CD4-positive, alpha-beta T cell treated with Interleukin-2 at 100 ng/mL for 4 hours (primary cell): ENCODE data around the gene ATP8B3.
A peak's percentile ranks its signal among the peaks of the same experiment; 100 is the strongest.

ENCODE experiments used
- DNase-seq: peaks from one replicate; pipeline ENCODE4 v3.0.0-alpha.2; 2020; ENCODE audit warnings: low spot score

ATP8B3 gene

GRCh38 chr19:1851654-1852580 is 39.8 kb upstream of the ATP8B3 start:
- peak; percentile 56 for DNase-seq

- no peak for DNase-seq
Measured at GRCh38 chr19:1850809-1851653, 39.0 kb upstream of the ATP8B3 start.

GRCh38 chr19:1849886-1850398 is 37.9 kb upstream of the ATP8B3 start:
- DNase-seq: no peak

GRCh38 chr19:1849132-1849474 is 37.0 kb upstream of the ATP8B3 start:
- no peak for DNase-seq

DNA sequence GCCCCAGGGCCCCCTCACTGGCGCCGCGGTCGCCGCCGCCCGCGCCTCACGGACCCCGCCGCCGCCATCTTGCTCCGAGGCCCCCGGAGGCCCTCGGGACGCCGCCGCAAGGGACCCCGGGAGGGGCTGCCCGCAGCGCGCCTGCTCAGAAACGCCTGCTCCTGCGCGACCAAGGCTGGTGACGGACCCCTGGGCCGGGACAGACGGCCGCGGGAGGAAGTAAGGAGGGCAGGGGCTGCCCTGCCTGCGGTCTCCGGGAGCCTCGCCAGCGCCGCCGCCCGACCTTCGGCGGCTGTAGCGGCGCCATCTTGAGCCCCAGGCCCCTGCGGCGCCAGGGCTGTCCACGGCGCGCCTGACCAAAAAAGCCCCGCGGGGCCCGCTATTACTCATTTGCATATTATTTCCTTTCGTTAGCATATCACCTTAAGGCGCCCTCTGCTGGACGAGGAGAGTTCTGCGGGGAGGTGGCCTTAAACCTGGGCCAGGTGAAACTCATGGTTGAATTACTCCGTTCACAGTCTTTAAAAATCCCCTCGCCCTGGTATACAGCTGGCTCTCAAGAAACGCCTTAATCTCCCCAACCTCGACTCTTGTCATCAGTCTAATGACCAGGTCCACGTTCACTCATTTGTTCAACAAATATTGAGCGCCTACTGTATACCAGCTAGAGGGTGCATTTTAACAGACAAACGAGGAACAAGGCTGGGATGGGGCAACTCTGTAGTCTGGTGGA is 36.5 kb upstream of the ATP8B3 start, which contains the start of gene REXO1:
Gene REXO1, minus strand, starts transcription at position 85 of the 733 bp plus-strand sequence. CDS start 125 bp downstream, outside the sequence.
- DNase-seq: peak; percentile 99

DNA sequence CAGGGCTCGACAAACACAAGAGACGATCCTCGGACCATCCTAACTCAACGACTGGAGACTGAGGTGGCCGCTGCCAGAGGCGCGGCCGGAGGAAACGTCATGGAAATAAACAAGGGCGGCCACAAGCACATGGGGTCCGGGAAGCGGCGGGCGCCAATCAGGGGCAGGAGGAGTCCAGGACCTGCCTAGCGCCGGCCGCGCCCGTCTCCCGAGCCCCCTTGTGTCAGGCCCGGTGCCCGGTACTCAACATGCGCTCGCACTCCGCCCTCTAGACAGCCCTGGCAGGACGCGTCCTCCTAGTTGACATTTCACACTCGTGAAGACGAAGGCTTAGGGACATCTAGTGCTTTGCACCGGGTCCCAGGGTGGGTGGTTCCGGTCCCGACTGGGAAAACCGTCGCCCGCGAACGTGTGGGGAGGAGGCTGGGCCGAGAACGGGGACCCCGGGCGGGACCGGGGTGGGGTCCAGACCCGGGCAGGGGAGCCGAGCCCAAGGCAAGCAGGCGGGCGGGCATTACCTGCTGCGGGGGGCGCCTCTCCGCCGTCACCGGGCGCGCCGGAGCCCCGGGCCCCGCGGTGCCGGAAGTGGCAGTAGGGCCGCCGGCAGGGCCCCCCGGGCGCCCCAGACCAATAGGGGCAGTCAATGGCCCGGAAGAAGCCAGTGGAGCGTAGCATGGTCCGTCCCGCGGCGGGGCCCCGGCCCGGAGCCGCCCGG is 35.8 kb upstream of the ATP8B3 start:
- DNase-seq: no peak

DNA sequence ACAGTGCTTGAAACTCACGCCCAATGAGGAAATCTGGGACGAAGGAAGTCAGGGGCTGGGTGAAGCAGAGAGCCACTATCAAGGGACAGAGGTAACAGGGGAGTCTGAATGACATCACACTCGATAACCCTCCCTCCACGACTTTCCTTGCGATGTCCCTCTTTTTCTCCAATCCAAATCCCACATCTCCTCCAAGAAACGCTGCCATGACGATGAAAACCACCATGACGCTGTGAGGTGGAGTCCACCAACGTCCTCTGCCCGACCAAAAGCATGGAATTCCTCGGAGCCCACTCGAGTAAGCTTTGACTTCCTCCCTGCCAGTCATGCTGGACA is 35.2 kb upstream of the ATP8B3 start:
- DNase-seq: no peak

- DNase-seq: no peak
Measured at GRCh38 chr19:1846517-1847204, 34.6 kb upstream of the ATP8B3 start.

- no peak for DNase-seq
Measured at GRCh38 chr19:1845642-1846041, 33.6 kb upstream of the ATP8B3 start.

DNA sequence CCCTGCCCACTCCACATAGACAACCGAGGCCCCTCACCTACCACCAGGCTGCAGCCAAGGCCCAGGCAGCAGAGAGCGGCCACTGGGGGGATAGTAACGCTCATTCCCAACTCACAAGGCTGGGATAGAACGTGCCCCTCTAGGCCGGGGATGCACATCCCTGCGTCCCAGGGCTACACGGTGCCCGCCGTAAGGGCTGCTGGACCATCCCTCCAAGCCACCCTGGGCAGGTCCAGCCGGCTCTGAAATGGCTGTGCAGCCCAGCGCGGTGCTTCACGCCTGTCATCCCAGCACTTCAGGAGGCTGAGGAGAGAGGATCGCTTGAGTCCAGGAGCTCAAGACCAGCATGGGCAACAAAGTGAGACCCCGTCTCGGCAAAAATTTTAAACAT is 33.0 kb upstream of the ATP8B3 start:
- no peak for DNase-seq

DNA sequence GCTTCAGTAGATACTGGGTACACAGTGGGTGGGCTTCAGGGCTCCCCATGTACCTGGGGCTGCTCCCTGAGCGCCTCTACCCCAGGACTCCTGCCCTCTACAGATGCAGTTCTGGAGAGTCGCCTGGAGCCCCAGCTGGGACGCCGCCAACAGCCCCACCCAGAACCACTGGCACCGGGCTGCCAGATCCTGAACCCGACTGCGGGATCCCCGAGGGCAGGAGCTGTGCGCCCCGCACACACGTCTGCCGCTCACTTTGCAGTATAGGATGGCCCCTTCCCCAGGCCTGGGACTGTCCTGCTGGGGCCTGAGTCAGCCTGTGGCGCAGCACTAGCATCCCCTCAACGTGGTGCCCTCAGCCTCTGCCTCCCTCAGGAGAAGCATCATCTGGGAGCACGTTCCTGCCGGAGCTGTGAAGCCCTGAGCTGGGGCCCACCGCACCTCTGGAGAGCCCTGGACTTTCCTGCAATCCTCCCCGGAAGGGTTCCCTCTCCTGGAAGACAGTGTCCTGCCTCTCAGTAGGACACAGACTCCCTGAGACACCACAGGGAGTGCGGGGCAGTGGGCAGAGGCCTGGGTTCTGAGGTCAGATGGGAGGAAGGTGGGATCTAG is 32.5 kb upstream of the ATP8B3 start:
- DNase-seq: no peak

DNA sequence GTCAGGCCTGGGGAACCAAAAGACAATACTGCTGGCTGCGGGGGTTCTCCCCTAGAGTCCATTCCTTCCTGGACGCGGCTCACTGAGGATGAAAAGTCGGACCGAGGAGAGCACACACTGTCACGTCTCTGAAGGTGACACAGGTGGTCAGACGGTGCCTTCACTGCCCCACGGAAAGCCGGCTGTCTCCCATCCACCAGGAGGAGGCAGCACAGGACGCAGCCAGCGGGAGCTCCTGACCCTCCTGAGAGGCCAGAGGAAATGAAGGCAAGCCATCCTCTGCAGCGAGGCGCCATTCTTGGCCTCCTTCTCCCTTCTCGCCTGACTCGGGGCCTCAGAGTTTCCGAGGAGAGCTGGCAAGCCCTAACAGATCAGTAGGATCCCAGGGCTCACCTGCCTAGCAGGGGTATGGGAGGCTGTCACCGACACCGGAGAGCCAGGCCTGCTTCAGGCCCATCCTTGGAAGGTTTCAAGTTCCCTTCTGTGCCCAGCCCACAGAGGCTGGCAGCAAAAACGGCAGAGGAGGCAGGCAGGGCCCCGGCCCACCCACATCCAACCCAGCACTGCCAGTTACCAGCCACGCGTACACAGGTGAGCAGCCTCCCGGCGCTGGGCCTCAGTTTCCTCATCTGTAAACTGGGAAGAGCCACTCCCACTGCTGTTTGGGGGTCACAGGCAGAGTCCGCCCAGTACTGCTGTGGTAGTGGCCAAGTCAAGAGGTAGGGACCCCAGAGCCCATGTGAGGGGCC is 31.7 kb upstream of the ATP8B3 start:
- DNase-seq: no peak

DNA sequence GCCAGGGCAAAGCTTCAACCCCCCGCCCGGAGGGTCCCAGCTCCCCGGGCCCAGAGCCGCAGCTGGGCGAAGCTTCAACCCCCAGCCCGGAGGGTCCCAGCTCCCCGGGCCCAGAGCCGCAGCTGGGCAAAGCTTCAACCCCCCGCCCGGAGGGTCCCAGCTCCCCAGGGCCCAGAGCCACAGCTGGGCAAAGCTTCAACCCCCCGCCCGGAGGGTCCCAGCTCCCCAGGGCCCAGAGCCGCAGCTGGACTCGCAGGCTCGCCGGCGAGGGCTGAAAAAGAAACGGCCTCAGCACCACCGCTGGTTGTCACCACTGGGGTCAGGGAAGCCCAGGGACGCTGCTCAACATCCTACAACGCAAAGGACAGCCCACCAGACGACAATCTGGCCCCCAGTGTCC is 31.0 kb upstream of the ATP8B3 start:
- no peak for DNase-seq

DNA sequence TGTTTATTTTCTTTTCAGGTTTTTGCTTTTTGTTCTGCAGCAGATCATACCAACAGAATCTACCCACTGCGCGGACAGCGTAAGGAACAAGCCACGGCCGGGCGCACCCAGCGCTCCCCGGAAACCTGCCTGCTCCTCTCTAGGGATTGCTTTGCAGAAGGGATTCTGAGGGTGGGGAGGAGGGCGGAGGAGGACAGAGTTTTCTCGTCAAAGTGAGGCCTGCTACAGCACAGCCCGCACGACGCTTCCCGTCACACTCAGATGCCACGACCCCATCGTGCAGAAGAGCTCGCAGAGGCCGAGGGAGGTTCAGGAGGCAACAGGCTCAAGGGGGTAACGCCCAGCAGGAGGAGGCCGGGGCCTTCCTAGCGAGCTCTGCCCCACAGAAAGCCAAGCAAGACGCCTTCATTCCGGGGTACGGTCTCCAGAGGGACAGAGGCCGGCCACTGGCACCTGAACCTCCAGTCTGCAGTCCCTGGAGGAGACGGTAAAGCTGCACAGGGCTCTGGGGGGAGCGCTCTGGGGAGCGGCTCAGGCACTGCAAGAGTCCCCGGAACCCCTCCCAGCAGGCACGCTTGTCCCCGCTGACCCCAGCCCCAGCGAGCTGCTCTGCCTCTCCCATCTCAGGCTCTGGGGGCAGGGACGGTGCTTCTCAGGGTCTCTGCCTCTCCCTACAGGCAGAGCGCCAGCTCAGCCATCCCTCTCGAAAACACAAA is 29.3 kb upstream of the ATP8B3 start:
- no peak for DNase-seq

GRCh38 chr19:1840541-1841115 is 28.6 kb upstream of the ATP8B3 start:
- no peak for DNase-seq

DNA sequence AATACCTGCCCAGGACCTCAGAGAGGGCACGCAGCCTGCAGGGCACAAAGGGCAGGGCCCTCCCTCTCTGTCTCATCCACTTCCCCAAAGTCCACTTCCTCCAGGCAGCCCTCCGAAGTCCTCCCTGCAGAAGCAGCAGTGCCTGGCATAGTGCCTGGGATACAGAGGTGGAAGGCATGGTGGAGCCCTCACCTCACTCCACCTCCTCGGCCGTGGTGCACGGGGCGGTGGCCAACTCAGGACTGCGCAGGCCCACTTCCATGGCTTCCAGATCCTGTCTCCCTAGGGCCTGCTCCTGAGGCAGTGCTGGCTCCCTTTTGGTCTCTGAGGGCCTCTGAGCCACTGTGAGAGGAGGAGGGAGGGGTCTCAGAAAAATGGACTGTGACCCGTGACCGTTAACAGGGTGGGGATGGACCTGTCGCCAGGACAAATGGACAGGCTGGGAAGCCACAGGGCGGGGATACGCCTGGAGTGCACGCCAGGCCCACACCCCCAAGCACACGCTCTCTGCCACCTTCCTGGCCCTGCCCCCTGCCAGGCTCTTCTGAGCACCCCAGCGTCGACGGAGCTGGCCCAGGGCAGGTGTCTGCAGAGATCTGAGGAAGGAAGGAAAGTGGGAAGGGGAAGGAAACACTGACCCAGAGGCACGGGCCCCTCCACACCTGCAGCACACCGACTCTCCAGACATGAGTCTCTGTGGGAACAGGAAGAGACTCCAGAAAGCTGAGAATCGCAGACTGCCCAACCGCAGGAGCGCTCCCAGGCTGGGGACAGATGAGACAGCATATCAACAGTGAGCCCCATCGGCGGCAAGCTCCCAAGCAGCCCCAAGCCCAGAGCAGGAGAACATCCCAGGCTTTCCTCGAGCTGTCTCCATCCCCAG is 27.8 kb upstream of the ATP8B3 start:
- DNase-seq: no peak

GRCh38 chr19:1837625-1838105 is 25.6 kb upstream of the ATP8B3 start:
- DNase-seq: peak; percentile 52

- DNase-seq: no peak
Measured at GRCh38 chr19:1837222-1837565, 25.1 kb upstream of the ATP8B3 start.
